Choroid plexus epithelial cell (primary cell): ENCODE measurements around the gene NGDN.
"Not testable (repeated sequence)": the region's sequence is repeated elsewhere in the genome, so short reads cannot be mapped to it uniquely, and the experiment has no call there.

Source experiments
- DNase-seq: peaks from one replicate; pipeline ENCODE4 v3.0.0-alpha.2; 2010; ENCODE audit warnings: low read depth
- H3K4me3 ChIP-seq: 2 replicates; pipeline ENCODE4 v1.5.1; 2011; ENCODE audit warnings: low read depth, mild to moderate bottlenecking, control low read depth, low read length, moderate library complexity
- CTCF ChIP-seq: conservative IDR thresholded peaks from 2 replicates; pipeline ENCODE4 v1.5.1; 2011; ENCODE audit warnings: low read depth, mild to moderate bottlenecking, control low read depth, inconsistent platforms, low read length, moderate library complexity

NGDN gene, protein sequence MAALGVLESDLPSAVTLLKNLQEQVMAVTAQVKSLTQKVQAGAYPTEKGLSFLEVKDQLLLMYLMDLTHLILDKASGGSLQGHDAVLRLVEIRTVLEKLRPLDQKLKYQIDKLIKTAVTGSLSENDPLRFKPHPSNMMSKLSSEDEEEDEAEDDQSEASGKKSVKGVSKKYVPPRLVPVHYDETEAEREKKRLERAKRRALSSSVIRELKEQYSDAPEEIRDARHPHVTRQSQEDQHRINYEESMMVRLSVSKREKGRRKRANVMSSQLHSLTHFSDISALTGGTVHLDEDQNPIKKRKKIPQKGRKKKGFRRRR

GRCh38 chr14:23469127-23469905, at the start of gene NGDN:
TSS of gene NGDN (plus strand) at chr14:23469703. CDS start at chr14:23469716, 13 bp downstream.
- TF ChIP-seq CTCF = peak; percentile 88
- peak within 1 kb of the TSS; percentile 97 for H3K4me3 ChIP-seq
- peak; percentile 100 for DNase-seq

DNA sequence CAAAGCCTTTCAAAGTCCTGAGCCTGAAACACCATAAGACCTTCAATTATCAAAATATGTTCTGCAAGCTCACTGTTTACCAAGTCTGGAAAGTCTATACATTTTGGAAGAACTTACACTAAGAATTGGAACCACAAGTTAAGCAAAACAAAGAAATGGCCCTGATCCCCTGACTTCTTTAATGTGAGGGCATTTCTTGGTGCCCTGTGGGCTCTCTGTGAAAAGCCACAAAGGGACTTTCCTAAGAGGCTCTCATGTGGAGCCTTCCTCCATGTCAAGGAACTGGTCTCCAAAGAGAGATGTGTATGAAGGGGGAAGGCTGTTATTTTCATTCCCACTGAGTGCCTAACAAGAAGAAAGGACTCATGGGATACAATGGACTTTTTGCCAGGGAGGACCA, 47.9 kb upstream of the NGDN start:
- no peak overlapping the region for H3K4me3 ChIP-seq
- no peak for DNase-seq
- no peak for TF ChIP-seq CTCF

DNA sequence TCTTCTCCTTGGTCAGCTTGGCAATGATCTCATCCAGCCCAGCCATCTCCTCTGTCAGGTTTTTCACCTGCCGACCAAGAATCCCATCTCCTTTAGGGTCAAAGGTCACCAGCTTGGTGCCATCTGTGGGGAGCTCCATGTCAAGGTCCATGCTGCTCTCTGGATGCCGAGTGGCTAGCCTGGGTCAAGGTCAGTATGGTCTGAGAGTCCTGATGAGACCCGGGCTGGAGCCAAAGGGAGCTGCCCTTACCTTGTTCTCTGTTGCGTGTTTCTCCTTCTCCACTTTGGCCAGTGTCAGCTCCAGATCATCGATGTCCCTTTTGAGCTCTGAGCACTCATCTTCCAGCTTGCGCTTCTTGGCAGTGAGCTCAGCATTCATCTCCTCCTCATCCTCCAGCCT, 45.8 kb upstream of the NGDN start:
- no peak overlapping the region for H3K4me3 ChIP-seq
- no peak for TF ChIP-seq CTCF
- DNase-seq = no peak

GRCh38 chr14:23425169-23425568, 44.3 kb upstream of the NGDN start:
- TF ChIP-seq CTCF = no peak
- no peak overlapping the region for H3K4me3 ChIP-seq

GRCh38 chr14:23425798-23426197, 43.7 kb upstream of the NGDN start:
- H3K4me3 ChIP-seq, DNase-seq: not testable (repeated sequence)

More at GRCh38 chr14:23425169-23425568, 44.3 kb upstream of the NGDN start:
- DNase-seq = no peak

GRCh38 chr14:23428686-23429495, 40.6 kb upstream of the NGDN start:
- no peak for TF ChIP-seq CTCF
- DNase-seq = no peak
- H3K4me3 ChIP-seq = no peak overlapping the region
